Progenitor cell of endocrine pancreas (in vitro differentiated cells): ENCODE data around the gene ZYG11A. TPM values are rescaled to one million over a fixed set of nuclear protein-coding genes. Genes with fewer than 3 reads are reported as not detected.

Experiments used
- DNase-seq: peaks from one replicate; pipeline ENCODE4 v3.0.0; 2021; ENCODE audit warnings: low spot score; ENCODE audit not compliant: unreplicated experiment
- H3K27ac Mint-ChIP-seq: 2 replicates; pipeline ENCODE4 v1.8.0; 2021; ENCODE audit warnings: mild to moderate bottlenecking, moderate library complexity, mixed read lengths
- H3K27me3 Mint-ChIP-seq: 2 replicates; pipeline ENCODE4 v1.8.0; 2021; ENCODE audit warnings: mixed read lengths
- H3K36me3 Mint-ChIP-seq: 2 replicates; pipeline ENCODE4 v1.8.0; 2022; ENCODE audit warnings: mixed read lengths; ENCODE audit not compliant: insufficient read depth
- H3K4me1 Mint-ChIP-seq: 2 replicates; pipeline ENCODE4 v1.8.0; 2021; ENCODE audit warnings: low read depth, mixed read lengths
- H3K4me3 Mint-ChIP-seq: 2 replicates; pipeline ENCODE4 v1.8.0; 2021; ENCODE audit warnings: low read depth, mild to moderate bottlenecking, moderate library complexity, mixed read lengths
- H3K9me3 Mint-ChIP-seq: 2 replicates; pipeline ENCODE4 v1.8.0; 2021; ENCODE audit warnings: low read depth, mixed read lengths
- total RNA-seq: library from RNA; stranded (reverse); gene quantifications from 2 replicates; pipeline ENCODE4 v1.2.1, GENCODE V29; 2021
- TF ChIP-seq, protein P1 (sequence below): fragments of 200-600 bp; sonication (generic); IDR thresholded peaks from one replicate; pipeline ENCODE4 v1.5.0; 2021; ENCODE audit warnings: antibody characterized with exemption, mild to moderate bottlenecking; ENCODE audit not compliant: unreplicated experiment

The ZYG11A gene
- total RNA-seq, 1 donor from 2014 or later = not detected

GRCh38 chr1:52917581-52917980 lies 75.0 kb downstream of the ZYG11A start:
- Mint-ChIP-seq H3K36me3 (peaks cover 4% of the 10 kb centered on the region), H3K27me3 (no peaks in the 10 kb centered on the region), H3K4me1 (peaks cover 2% of the 10 kb centered on the region), H3K4me3 (no peak overlapping the region), H3K27ac (no peak overlapping the region), H3K9me3 (peaks cover 5% of the 10 kb centered on the region)
- no peak for DNase-seq
- TF ChIP-seq, protein P1, sequence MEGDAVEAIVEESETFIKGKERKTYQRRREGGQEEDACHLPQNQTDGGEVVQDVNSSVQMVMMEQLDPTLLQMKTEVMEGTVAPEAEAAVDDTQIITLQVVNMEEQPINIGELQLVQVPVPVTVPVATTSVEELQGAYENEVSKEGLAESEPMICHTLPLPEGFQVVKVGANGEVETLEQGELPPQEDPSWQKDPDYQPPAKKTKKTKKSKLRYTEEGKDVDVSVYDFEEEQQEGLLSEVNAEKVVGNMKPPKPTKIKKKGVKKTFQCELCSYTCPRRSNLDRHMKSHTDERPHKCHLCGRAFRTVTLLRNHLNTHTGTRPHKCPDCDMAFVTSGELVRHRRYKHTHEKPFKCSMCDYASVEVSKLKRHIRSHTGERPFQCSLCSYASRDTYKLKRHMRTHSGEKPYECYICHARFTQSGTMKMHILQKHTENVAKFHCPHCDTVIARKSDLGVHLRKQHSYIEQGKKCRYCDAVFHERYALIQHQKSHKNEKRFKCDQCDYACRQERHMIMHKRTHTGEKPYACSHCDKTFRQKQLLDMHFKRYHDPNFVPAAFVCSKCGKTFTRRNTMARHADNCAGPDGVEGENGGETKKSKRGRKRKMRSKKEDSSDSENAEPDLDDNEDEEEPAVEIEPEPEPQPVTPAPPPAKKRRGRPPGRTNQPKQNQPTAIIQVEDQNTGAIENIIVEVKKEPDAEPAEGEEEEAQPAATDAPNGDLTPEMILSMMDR = no peak

- DNase-seq = no peak
- Mint-ChIP-seq H3K4me3 (no peak overlapping the region), H3K4me1 (peaks cover 1% of the 10 kb centered on the region), H3K9me3 (peaks cover 5% of the 10 kb centered on the region), H3K27me3 (peaks cover 2% of the 10 kb centered on the region), H3K27ac (no peak overlapping the region), H3K36me3 (peaks cover 4% of the 10 kb centered on the region)
- TF ChIP-seq, protein P1 = no peak
These were observed 75.6 kb downstream of the ZYG11A start for GRCh38 chr1:52918201-52918600.

- DNase-seq = no peak
- H3K4me1 Mint-ChIP-seq = no peaks in the 10 kb centered on the region
- peaks cover 5% of the 10 kb centered on the region for H3K9me3 Mint-ChIP-seq
- peaks cover 4% of the 10 kb centered on the region for H3K36me3 Mint-ChIP-seq
- H3K4me3 Mint-ChIP-seq = no peak overlapping the region
- TF ChIP-seq, protein P1 = no peak
- H3K27ac Mint-ChIP-seq = no peak overlapping the region
- H3K27me3 Mint-ChIP-seq = peaks cover 5% of the 10 kb centered on the region
These were observed 76.6 kb downstream of the ZYG11A start for GRCh38 chr1:52919051-52919722.

GRCh38 chr1:52919723-52920483 lies 77.3 kb downstream of the ZYG11A start:
- Mint-ChIP-seq H3K4me1 (no peaks in the 10 kb centered on the region), H3K36me3 (peaks cover 4% of the 10 kb centered on the region), H3K4me3 (peak overlapping the region; percentile 77), H3K9me3 (peaks cover 5% of the 10 kb centered on the region), H3K27me3 (peaks cover 8% of the 10 kb centered on the region), H3K27ac (peak overlapping the region; percentile 42)
- TF ChIP-seq, protein P1 = no peak
- DNase-seq = no peak

- DNase-seq = no peak
- TF ChIP-seq, protein P1 = no peak
- peak overlapping the region; percentile 77 for H3K4me3 Mint-ChIP-seq
- peaks cover 4% of the 10 kb centered on the region for H3K36me3 Mint-ChIP-seq
- H3K27ac Mint-ChIP-seq = peak overlapping the region; percentile 33
- peaks cover 16% of the 10 kb centered on the region for H3K27me3 Mint-ChIP-seq
- no peaks in the 10 kb centered on the region for H3K4me1 Mint-ChIP-seq
- H3K9me3 Mint-ChIP-seq = peaks cover 5% of the 10 kb centered on the region
These were observed 78.3 kb downstream of the ZYG11A start for GRCh38 chr1:52920791-52921291.
